Skeletal muscle tissue (tissue), 4 donors: ENCODE data around the gene CTNNA1. TPM values are rescaled to one million over a fixed set of nuclear protein-coding genes. Genes with fewer than 3 reads are reported as not detected.

Source experiments
- H3K27ac ChIP-seq: one replicate; pipeline ENCODE4 v1.7.0; 2013; ENCODE audit warnings: mild to moderate bottlenecking, low read depth, low read length, inconsistent platforms
- H3K27me3 ChIP-seq, 3 donors: one replicate each; pipeline ENCODE4 v1.7.0; 2013; ENCODE audit warnings: low read length in 3 of 3; ENCODE audit not compliant: control insufficient read depth in 3 of 3, insufficient read depth in 3 of 3
- H3K36me3 ChIP-seq, 3 donors: one replicate each; pipeline ENCODE4 v1.7.0; 2013; ENCODE audit warnings: low read length in 3 of 3; ENCODE audit not compliant: control insufficient read depth in 3 of 3, insufficient read depth in 3 of 3
- H3K4me1 ChIP-seq, 3 donors: one replicate each; pipeline ENCODE4 v1.7.0; 2013; ENCODE audit warnings: low read length in 3 of 3, mild to moderate bottlenecking in 3 of 3; ENCODE audit not compliant: control insufficient read depth in 3 of 3, insufficient read depth in 3 of 3
- H3K4me3 ChIP-seq, 3 donors: one replicate each; pipeline ENCODE4 v1.7.0; 2013; ENCODE audit warnings: low read length in 3 of 3
- H3K9ac ChIP-seq, 3 donors: one replicate each; pipeline ENCODE4 v1.7.0; 2013; ENCODE audit warnings: low read length in 3 of 3, mild to moderate bottlenecking in 3 of 3, moderate library complexity in 2 of 3, low read depth in 1 of 3
- H3K9me3 ChIP-seq, 3 donors: one replicate each; pipeline ENCODE4 v1.7.0; 2013; ENCODE audit warnings: low read length in 3 of 3; ENCODE audit not compliant: control insufficient read depth in 3 of 3
- total RNA-seq: library from RNA; depleted of rRNA; stranded (reverse); fragments of >200 nt; gene quantifications from one replicate; pipeline ENCODE4 v1.2.3, GENCODE V29; 2014
- donor health status: Osteomylitis.

CTNNA1 gene
- total RNA-seq, 1 donor from 2014 or later, result 375 TPM

GRCh38 chr5:138898299-138898698, 145.1 kb downstream of the CTNNA1 start:
- Histone ChIP-seq H3K9ac (no peak overlapping the region), H3K4me1 (peaks cover 0 to 4% (median 0%) of the 10 kb centered on the region in 3 donors), H3K36me3 (peaks cover 0 to 3% (median 3%) of the 10 kb centered on the region in 3 donors), H3K27me3 (no peaks in the 10 kb centered on the region), H3K27ac (no peak overlapping the region), H3K4me3 (no peak overlapping the region), H3K9me3 (no peaks in the 10 kb centered on the region)

- H3K4me3 ChIP-seq, result no peak overlapping the region
- peaks cover 0 to 4% (median 0%) of the 10 kb centered on the region in 3 donors for H3K4me1 ChIP-seq
- H3K36me3 ChIP-seq, result peaks cover 0 to 3% (median 3%) of the 10 kb centered on the region in 3 donors
- H3K9me3 ChIP-seq, result no peaks in the 10 kb centered on the region
- no peaks in the 10 kb centered on the region for H3K27me3 ChIP-seq
- H3K27ac ChIP-seq, result no peak overlapping the region
- H3K9ac ChIP-seq, result no peak overlapping the region
These were observed 145.5 kb downstream of the CTNNA1 start for GRCh38 chr5:138898742-138899141.

GRCh38 chr5:138900281-138900965, 147.2 kb downstream of the CTNNA1 start:
- Histone ChIP-seq H3K36me3 (peaks cover 7 to 15% (median 13%) of the 10 kb centered on the region in 3 donors), H3K9ac (no peak overlapping the region), H3K4me3 (no peak overlapping the region), H3K4me1 (peaks cover 0 to 4% (median 0%) of the 10 kb centered on the region in 3 donors), H3K9me3 (no peaks in the 10 kb centered on the region), H3K27ac (peak overlapping the region; percentile 21), H3K27me3 (no peaks in the 10 kb centered on the region)

GRCh38 chr5:138901716-138902115, 148.5 kb downstream of the CTNNA1 start:
- Histone ChIP-seq H3K9ac (no peak overlapping the region), H3K36me3 (peaks cover 7 to 22% (median 19%) of the 10 kb centered on the region in 3 donors), H3K9me3 (no peaks in the 10 kb centered on the region), H3K27me3 (no peaks in the 10 kb centered on the region), H3K4me1 (peaks cover 0 to 4% (median 0%) of the 10 kb centered on the region in 3 donors), H3K27ac (peak overlapping the region; percentile 21), H3K4me3 (no peak overlapping the region)

- H3K36me3 ChIP-seq, result peaks cover 7 to 21% (median 19%) of the 10 kb centered on the region in 3 donors
- peaks cover 0 to 4% (median 0%) of the 10 kb centered on the region in 3 donors for H3K4me1 ChIP-seq
- no peak overlapping the region for H3K4me3 ChIP-seq
- no peaks in the 10 kb centered on the region for H3K27me3 ChIP-seq
- H3K27ac ChIP-seq, result peak overlapping the region; percentile 34
- H3K9ac ChIP-seq, result no peak overlapping the region
- no peaks in the 10 kb centered on the region for H3K9me3 ChIP-seq
These were observed 150.0 kb downstream of the CTNNA1 start for GRCh38 chr5:138903130-138903775.

- Histone ChIP-seq H3K9ac (no peak overlapping the region), H3K27me3 (no peaks in the 10 kb centered on the region), H3K4me1 (peaks cover 0 to 4% (median 1%) of the 10 kb centered on the region in 3 donors), H3K27ac (no peak overlapping the region), H3K36me3 (peaks cover 7 to 21% (median 19%) of the 10 kb centered on the region in 3 donors), H3K4me3 (no peak overlapping the region), H3K9me3 (no peaks in the 10 kb centered on the region)
These were observed 152.3 kb downstream of the CTNNA1 start for GRCh38 chr5:138905541-138905940.

- H3K36me3 ChIP-seq, result peaks cover 4 to 16% (median 11%) of the 10 kb centered on the region in 3 donors
- peaks cover 0 to 16% (median 0%) of the 10 kb centered on the region in 3 donors for H3K4me1 ChIP-seq
- H3K27me3 ChIP-seq, result no peaks in the 10 kb centered on the region
- H3K9ac ChIP-seq, result no peak overlapping the region
- no peaks in the 10 kb centered on the region for H3K9me3 ChIP-seq
- H3K27ac ChIP-seq, result no peak overlapping the region
- H3K4me3 ChIP-seq, result no peak overlapping the region
These were observed 156.5 kb downstream of the CTNNA1 start for GRCh38 chr5:138909734-138910133.

GRCh38 chr5:138910546-138911185, 157.4 kb downstream of the CTNNA1 start:
- peaks cover 0 to 8% (median 4%) of the 10 kb centered on the region in 3 donors for H3K36me3 ChIP-seq
- H3K4me1 ChIP-seq, result peaks cover 0 to 16% (median 0%) of the 10 kb centered on the region in 3 donors
- no peak overlapping the region for H3K27ac ChIP-seq
- H3K27me3 ChIP-seq, result no peaks in the 10 kb centered on the region
- no peaks in the 10 kb centered on the region for H3K9me3 ChIP-seq
- no peak overlapping the region for H3K9ac ChIP-seq
- H3K4me3 ChIP-seq, result no peak overlapping the region

GRCh38 chr5:138911441-138911840, 158.2 kb downstream of the CTNNA1 start:
- no peak overlapping the region for H3K9ac ChIP-seq
- H3K36me3 ChIP-seq, result peaks cover 0 to 4% (median 0%) of the 10 kb centered on the region in 3 donors
- H3K27me3 ChIP-seq, result no peaks in the 10 kb centered on the region
- H3K4me1 ChIP-seq, result peaks cover 0 to 16% (median 0%) of the 10 kb centered on the region in 3 donors
- H3K4me3 ChIP-seq, result no peak overlapping the region
- no peak overlapping the region for H3K27ac ChIP-seq
- H3K9me3 ChIP-seq, result no peaks in the 10 kb centered on the region

GRCh38 chr5:138912093-138912492, 158.9 kb downstream of the CTNNA1 start:
- no peaks in the 10 kb centered on the region for H3K27me3 ChIP-seq
- H3K9ac ChIP-seq, result no peak overlapping the region
- no peak overlapping the region for H3K27ac ChIP-seq
- peaks cover 0 to 16% (median 0%) of the 10 kb centered on the region in 3 donors for H3K4me1 ChIP-seq
- H3K9me3 ChIP-seq, result no peaks in the 10 kb centered on the region
- H3K36me3 ChIP-seq, result peaks cover 0 to 4% (median 0%) of the 10 kb centered on the region in 3 donors
- no peak overlapping the region for H3K4me3 ChIP-seq
